T-helper 1 cell treated with Interleukin-12 subunit alpha and Interleukin-12 subunit beta and Interleukin-4 antibody, amounts not matched to agents 30 ng/mL and 1 ng/mL, for 36 hours (primary cell): ENCODE data around the gene IPP. TPM values are rescaled to one million over a fixed set of nuclear protein-coding genes. Genes with fewer than 3 reads are reported as not detected.

Experiments
- intact Hi-C: fragments of 100-400 bp; cut with micrococcal nuclease; formaldehyde crosslinking; loops from one replicate; pipeline ENCODE4 v1.15.1; 2024
- total RNA-seq: library from RNA; stranded (reverse); gene quantifications from 2 replicates; pipeline ENCODE4 v1.2.3, GENCODE V29; 2022

IPP gene
- total RNA-seq, result 12.5 and 14.0 TPM in 2 replicates

- intact Hi-C loops, result loop anchor here (1.0 to 5.0 kb wide), 10 partner anchors 37 to 497 kb away; partner anchors contain the start of genes MAST2, POMGNT1, RAD54L and TESK2
These were observed at the start of gene IPP for GRCh38 chr1:45750298-45751038. TSS of gene IPP (minus strand) at chr1:45750653. CDS start at chr1:45746411, 4,242 bp downstream.

- intact Hi-C loops, result no loop called here
These were observed 46.5 kb upstream of the IPP start for GRCh38 chr1:45796946-45797345.

- intact Hi-C loops, result no loop called here
These were observed 45.9 kb upstream of the IPP start for GRCh38 chr1:45796381-45796780.

- intact Hi-C loops, result no loop called here
These were observed 43.6 kb upstream of the IPP start for GRCh38 chr1:45793942-45794604.

GRCh38 chr1:45792744-45793143 lies 42.3 kb upstream of the IPP start:
- intact Hi-C loops, result no loop called here

- intact Hi-C loops, result loop anchor here (5.0 kb wide), 1 partner anchor 37 kb away; the partner anchor contains the start of gene IPP
These were observed 39.1 kb upstream of the IPP start for GRCh38 chr1:45789601-45790000.

- intact Hi-C loops, result loop anchor here (5.0 kb wide), 1 partner anchor 36 kb away; the partner anchor contains the start of gene IPP
These were observed 37.5 kb upstream of the IPP start for GRCh38 chr1:45787905-45788304.

GRCh38 chr1:45785583-45785982 lies 35.1 kb upstream of the IPP start:
- intact Hi-C loops, result loop anchor here (1.0 to 5.0 kb wide), 2 partner anchors 18 to 33 kb away; partner anchors contain the start of genes IPP and MAST2

GRCh38 chr1:45775794-45776193 lies 25.3 kb upstream of the IPP start:
- intact Hi-C loops, result no loop called here

- intact Hi-C loops, result no loop called here
These were observed 22.5 kb upstream of the IPP start for GRCh38 chr1:45772971-45773370.

- intact Hi-C loops, result no loop called here
These were observed 18.9 kb upstream of the IPP start for GRCh38 chr1:45769261-45769932.

- intact Hi-C loops, result no loop called here
These were observed 16.6 kb upstream of the IPP start for GRCh38 chr1:45767035-45767434.

GRCh38 chr1:45765999-45766792 lies 15.7 kb upstream of the IPP start:
- intact Hi-C loops, result no loop called here

GRCh38 chr1:45762291-45762690 lies 11.8 kb upstream of the IPP start:
- intact Hi-C loops, result no loop called here

GRCh38 chr1:45755697-45756096 lies 5.2 kb upstream of the IPP start:
- intact Hi-C loops, result no loop called here

GRCh38 chr1:45753248-45754037 lies 3.0 kb upstream of the IPP start:
- intact Hi-C loops, result loop anchor here (5.0 kb wide), 1 partner anchor 34 kb away; no protein-coding TSS in a partner anchor

- intact Hi-C loops, result loop anchor here (5.0 kb wide), 1 partner anchor 35 kb away; no protein-coding TSS in a partner anchor
These were observed 2.1 kb upstream of the IPP start for GRCh38 chr1:45752441-45753052.

- intact Hi-C loops, result loop anchor here (5.0 kb wide), 1 partner anchor 35 kb away; no protein-coding TSS in a partner anchor
These were observed 1.6 kb upstream of the IPP start for GRCh38 chr1:45752014-45752413.

GRCh38 chr1:45751039-45751838 lies 786 bp upstream of the IPP start:
- intact Hi-C loops, result loop anchor here (1.0 to 5.0 kb wide), 2 partner anchors 36 to 447 kb away; partner anchors contain the start of gene POMGNT1
